Stimulated activated CD4-positive, alpha-beta T cell treated with anti-CD3 and anti-CD28 coated beads, TNF-alpha, amount 100 ng/mL, for 24 hours (primary cell): Measurements from ENCODE around the gene CSMD2.

ENCODE experiments used
- DNase-seq, 3 experiments: peaks; one replicate each; pipeline ENCODE4 v3.0.0-alpha.2; 2020; ENCODE audit warnings: low read depth in 3 of 3

CSMD2 gene

DNA sequence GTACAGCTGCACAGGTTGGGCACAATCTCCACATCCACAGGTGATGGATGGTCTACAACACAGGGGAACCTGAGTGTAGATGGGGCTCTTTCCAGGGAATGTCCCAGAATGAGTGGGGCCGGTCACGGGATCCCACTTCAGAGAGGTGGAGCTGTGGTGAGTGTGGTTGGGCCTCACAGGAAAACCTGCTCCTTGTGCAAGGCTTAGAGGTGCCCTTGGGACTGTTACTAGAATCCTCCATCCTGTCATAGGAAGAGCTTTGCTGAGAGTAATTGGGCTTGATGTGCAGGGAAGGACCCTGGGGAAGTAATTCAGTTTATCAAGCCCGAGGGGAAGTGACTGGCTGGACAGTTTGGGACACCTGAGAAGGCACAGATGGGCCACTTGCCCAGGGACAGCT lies 554.6 kb downstream of the CSMD2 start:
- no peak for DNase-seq

DNA sequence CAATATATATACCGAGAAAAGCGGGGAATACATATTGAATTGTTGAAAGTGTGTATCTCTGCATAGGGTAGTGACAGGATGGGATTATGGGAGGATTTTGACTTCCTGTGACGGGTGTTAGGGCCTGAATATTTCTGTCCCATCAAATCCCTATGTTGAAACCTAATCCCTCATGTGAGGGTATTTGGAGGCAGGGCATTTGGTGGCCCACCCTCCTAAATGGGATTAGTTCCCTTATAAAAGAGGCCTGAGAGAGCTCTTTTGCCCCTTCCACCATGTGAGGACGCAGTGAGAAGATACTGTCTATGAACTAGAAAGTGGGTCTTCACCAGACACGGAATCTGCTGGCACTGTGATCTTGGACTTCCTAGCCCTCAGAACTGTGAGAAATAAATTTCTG lies 555.3 kb downstream of the CSMD2 start:
- DNase-seq, result no peak

DNA sequence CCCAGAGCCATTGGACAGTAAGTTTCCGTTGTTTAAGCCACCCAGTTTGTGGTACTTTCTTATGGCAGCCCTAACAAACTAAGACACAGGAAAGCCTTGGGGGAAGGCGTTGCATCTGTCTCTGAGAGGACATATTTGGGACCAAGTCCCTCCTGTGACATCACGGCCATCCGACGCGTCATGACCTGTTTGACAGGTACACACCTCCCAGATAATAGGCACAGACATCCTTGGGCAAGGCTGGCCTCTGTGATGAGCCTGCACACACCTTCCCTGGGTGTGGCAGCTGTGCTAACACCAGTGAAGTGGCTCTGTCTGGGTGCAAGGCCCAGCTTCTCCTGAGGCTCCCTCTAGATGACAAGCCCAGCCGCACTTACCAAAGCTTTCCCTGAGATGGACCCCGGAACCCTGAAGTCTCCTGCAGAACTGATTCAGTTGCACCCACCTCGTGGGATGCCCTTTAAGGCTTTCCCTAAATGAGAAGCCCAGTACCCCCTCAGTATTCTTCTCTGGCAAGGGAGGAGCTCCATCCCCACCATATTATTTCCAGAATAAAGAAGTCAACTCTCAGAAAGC lies 556.1 kb downstream of the CSMD2 start:
- DNase-seq, result no peak

DNA sequence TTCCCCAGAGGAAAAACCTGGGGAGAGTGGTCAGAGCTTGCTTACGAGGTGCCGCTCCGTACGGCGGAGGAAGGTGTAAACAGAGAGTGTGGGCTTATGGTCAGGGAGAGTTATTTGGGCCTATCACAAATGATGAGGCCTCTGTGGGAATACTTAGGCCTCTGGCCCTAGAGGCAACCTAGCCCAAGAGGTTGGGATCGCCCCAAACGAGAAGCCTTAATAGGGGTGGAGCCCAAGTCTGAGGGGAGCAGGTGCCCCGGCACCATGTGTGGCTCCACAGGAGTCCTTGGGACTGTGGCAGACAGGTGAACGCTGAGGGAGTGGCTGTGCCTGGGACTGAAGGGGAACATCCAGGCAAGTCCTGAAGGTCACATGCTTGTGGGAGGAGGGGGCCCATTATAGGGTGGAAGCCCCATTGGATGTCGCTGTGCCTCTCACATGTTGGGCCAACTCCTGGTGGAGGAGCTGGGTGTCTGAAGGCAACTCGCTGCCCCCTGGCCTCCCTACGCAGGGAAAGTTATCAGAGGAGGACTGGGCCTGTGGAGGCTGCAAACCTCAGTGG lies 557.5 kb downstream of the CSMD2 start:
- DNase-seq, result no peak

DNA sequence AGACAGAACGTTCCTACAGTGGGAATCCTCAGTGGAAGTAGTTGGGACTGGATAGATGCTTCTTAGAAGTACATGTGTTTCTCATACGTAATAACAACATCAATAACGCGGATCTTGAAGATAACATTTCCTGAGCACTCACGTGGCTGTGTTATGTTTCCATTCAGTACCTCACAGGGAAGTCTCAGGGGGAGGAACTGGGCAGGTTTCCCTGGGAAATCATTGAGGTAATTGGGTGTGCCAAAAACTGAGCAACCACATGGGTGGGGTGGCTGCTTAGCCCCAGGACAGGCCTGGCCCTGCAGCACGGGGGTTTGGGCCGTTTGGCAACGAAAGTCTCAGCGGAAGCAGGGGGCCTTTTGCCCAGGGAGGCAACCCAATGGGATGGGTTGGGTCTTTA lies 558.8 kb downstream of the CSMD2 start:
- no peak for DNase-seq

DNA sequence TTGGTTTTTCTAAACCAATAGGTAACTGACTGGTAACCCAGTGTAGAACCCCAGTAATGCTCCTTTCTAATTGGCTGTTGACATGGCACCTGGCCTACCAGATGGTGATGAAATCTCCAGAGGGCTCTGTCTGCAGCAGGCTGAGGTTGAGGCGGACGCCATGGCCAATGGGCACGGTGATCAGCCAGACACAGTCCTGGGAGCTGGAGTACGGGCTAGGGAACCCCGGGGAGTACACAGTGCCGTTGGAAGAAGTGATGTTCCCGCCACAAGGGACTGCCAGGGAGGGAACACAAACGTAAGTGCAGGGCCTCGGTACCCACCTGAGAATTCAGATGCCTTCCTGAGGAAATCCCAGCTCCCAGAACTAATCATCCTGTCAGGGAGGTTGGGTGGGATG lies 562.8 kb downstream of the CSMD2 start:
- no peak for DNase-seq

DNA sequence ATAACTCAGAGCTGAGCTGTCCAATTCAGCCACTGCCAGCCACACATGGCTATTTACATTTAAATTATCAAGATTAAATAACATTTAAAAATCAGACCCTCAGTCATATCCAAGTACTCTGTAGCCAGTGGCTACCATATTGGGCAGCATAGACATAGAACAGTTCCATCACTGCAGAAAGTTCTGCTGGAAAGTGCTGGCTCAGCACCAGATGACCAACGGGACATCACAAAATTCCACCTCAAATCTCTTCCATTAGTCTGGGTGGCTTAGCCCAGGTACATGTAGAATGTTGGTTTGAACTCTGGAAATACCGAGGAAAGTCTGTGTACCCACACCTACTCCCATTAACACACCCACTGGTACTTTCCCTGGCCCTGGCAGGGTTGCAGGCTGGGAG lies 563.3 kb downstream of the CSMD2 start:
- DNase-seq, result no peak

DNA sequence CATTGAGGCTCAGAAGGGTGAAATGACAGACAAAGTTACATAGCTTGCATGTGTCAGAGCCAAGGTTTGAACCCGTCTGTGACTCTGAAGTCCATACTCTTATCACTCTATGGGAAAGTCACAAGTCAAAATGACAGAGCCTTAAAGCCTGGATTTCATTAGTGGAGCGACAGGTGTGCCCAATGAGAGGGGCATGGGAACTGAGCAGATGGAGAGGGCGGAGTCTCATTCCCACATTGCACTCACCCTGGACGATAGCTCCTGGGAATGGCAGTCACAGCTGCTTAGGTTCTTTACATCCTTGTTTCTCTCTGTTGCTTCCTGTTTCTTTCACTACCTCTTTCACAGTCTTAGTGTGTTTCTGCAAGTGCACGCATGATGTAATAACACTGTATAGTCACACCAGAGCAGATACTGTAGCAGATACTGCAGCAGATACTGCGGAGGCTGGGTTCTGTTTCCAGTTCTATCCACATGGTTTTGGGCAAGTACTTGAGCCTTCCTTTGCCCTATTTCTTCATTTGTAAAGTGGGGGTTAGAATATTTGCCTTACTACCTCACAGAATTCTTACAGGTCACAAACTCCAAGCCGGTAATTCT lies 565.4 kb downstream of the CSMD2 start:
- DNase-seq, result no peak

DNA sequence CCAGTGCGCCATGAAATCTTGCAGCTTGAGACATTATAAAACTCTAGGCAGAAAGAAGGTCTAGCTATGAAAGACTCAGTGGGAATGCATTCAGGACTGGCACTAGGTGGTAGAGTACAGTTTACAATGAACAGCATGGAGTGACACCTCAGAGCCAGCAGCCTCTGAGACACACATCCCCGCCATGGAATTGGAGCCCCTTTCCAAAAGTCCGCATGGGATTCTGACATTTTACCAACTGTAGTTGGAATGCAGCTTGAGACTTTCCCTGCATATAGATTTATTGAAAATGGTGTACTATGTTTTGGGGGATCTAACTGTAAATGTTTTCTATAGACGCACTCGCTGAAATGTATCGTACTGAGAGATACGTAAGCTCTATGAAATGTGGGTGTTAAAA lies 576.3 kb downstream of the CSMD2 start:
- DNase-seq, result no peak

DNA sequence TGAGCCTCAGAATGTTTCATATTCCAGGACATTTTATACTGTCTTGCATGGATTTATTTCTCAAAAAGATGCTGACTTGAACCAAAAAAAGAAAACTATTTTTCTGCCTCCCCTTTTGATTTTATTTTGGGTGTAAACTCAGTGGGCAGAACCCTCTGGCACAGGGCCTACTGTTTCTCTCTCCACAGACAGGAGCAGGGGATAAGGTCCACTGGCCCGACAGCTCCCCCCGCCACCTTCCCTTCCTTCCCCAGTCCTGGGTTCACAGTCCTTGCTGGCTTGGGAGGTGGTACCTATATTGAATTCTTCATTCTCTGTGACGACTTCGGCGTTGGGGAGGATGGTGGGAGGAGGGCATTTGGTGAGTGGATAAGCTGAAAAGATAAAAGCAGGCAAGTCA lies 578.2 kb downstream of the CSMD2 start:
- no peak for DNase-seq

DNA sequence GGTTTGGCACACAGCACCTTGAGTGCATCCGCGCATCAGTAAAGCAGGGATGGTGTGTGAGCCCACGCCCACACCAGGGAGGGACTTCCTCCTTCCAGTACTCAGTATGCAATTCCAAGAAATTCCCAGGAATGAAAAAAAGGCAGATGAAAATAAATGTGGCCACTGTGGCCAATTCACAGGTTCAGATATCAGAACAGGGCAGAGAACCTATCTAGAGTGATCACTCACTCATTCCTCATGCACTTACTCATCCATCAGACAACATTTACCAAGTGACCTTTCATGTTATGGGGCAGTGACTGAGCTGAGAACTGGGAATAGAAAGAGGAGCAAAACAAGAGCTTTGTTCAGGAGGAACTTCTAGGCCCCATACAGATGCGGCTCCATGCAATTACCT lies 578.9 kb downstream of the CSMD2 start:
- no peak for DNase-seq

DNA sequence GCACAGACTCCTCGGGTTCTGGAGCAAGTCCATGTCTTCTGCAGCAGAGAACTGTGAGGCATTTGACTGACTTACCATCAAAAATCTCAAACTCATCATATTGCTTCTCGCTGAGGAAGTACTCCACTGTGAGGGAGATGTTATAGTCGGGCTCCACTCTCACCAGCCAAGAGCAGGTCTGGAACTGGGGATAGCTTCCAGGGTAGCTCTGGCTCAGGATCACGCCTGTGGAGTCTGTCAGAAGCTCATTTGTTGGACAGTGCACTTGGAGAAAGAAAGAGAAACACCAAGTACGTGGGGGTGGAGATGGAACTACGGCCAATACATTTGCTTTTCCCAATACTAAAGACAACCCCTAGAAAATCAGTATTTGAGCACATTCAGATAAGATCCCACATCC lies 581.5 kb downstream of the CSMD2 start:
- no peak for DNase-seq

DNA sequence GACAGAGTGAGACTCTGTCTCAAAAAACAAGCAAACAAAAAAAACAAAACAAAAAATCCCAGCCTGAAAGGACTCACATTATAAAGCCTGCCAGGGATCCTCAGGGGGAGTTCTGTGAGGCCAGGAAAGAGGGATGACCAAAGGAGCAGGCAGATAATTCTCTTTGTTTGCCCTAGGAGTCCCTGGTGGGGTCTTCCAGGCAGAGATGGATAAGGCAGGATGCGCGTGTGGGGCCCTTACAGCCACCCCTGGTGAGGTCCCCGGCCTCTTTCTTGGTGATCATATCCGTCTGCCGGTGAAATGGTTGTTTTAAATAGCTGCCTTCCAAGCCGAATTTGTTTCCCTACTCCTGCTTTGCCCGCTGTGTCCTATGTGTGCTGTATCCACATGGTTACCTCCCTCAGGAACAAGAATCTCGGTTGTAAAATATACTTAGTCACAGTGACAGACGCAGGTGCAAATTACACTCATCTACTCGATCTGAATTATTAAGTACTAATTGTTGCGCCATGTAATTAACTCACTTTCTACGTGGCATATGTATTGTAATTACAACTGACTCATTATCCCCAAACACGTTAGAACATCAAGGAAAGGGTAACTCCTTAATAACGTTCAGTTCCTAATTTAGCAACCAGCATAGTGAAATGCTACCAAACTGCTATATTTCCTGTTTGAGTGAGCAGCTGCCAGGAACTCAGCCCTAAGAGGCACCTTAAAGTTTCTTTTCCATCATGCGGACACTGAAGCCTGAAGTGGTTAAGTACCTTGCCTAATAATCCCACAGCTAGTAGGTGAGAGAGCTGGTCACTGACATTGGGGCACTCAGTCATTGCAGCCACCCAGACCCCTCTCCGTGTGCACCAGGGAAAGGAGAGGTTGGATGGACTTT lies 586.2 kb downstream of the CSMD2 start:
- DNase-seq, result no peak

DNA sequence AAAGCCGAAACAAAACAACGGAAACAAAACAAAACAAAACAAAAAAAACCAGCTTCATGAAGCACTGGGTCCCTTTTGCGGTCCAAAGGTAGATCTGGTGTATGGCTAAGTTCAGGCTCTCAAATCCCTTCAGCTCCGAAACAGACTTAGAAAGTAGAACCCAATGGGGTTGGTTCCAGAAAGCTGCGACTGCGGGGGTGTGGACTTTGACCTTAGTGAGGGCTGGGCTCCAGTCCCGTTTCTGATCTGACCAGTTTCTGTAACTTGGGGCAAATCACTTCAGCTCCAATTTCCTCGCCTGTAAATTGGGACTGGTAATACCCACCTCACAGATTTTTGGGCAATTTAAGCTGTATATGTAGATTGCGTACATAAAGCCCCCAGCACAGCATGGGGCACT lies 587.4 kb downstream of the CSMD2 start:
- DNase-seq, result no peak

DNA sequence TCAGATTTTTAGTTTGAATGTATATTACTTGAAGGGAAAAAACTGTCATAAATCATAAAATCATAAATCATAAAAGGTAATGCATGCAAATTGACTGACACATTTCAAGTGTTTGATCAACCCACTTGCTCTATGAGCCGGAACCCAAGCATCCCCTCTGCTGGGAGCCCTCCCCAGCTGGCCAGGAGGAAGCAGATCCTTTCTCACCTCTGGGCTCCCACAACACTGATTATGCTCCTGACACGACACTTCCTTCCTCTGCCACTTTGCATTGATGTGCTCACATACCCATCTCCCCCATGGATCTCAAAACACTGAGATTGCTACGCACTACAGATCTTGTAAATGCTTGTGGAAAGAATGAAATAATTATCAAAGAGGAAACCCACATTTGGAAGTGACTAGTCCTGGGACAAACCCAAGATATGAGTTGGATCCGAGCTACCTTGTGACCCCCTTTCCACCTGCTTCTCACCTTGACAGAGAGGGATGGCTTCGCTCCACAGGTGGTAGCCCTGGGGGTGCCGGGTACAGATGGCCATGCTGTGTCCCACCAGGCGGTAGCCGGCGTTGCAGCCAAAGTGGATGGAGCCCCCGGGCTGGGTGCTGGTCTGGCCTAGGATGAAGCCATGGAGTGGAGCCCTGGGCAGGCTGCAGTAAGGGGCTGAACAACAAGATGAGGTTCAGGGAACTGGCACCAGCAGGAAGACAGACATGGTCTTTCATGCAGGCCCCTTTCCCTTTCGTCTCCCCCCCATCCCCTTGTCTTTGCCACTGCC lies 588.0 kb downstream of the CSMD2 start:
- DNase-seq, result no peak

DNA sequence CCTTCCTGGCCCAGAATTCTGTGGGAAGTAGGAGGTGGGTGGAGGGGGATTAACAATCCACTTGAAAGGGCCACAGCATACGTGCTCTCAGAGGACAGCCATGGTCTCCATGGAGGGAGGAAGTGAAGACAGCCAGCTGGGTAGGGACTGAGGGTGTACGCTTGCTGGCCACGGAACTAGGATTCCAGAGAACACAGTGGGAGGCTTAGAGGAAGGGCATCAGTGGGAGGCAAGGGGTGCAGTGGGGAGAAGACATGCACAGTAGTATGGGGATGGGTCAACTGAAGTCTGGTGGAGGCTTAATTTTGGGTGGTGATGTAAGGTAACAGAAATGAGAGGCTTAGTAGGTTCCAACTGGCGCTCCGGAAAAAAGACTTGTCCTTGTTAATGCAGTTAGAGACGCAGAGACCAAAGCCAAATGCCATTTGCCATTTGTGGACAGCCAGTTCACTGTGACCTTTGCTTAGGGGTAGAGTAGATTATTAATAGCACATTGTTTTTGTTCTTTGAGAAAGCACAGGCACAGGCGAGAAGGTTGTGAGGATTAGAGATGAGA lies 589.6 kb downstream of the CSMD2 start:
- no peak for DNase-seq

DNA sequence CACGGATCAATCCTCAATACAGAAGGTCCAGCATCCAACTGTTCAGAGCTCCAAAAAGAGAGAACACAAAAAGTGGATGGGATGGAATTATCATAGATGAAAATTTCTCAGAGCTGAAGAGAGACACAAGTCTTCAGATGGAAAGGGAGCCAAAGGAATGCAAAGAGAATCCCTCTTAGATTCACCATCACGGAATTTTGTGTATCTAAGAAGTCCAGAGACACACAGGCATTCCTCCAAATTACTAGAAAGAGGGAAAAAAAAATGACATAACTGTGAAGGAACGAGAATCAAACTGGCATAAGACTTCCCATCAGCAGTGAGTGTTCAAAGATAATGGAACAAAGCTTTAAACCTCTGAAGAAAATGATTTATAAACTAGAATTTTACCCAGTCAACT lies 591.4 kb downstream of the CSMD2 start:
- no peak for DNase-seq

DNA sequence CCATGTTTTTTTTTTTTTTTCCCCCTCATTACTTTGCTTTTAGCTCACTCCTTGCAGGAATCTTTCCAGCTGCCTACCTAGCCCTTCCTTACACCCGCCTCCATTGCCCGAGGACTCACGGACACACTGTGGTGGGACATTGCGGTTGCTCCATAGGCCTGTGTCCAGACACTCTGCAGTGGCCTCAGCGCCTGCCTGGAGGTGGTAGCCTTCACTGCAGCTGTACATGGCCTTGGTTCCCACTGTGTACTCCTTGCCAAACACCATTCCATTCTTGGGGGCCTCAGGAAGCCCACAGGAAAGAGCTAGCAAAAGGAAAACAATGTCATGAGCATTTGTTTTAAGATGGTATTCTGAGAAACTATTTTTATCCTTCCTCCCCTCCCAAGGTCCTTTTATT lies 592.6 kb downstream of the CSMD2 start:
- no peak for DNase-seq

DNA sequence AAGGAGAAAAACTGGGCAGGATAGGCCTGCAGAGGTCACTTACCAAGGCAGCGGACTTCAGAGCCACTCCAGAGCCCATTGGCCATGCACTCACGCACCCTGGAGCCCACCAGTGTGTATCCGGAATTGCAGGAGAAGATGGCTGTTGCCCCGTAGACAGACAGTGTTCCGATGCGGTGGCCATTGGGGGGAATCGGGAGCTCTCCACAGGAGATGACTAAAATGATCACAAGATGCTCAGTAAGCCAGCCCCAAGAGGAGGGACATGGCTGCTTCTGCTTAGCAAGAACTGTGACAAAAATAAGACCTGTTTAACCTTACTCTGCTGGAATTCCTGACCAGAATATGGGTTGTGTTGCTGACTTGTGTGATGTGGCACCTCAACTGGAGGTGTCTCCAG lies 595.7 kb downstream of the CSMD2 start:
- DNase-seq, result no peak

DNA sequence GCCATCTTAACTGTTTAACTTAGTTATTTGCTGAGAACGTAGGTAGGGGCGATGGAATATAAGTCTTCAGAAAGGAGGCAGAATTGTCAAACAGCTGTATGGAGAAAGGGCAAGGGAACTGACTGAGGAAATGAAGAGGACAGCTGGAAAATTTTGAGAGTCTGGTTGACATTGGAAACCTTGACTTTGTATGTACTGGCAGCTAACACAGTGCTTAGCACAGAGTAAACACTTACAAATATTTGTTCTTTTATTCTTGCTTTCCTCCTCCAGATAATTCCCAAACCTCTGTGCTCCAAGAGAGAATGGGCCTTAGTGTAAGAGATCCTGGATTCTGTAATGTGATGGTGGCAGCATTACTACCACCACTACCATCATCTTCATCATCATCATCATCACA lies 601.3 kb downstream of the CSMD2 start:
- DNase-seq, result no peak

DNA sequence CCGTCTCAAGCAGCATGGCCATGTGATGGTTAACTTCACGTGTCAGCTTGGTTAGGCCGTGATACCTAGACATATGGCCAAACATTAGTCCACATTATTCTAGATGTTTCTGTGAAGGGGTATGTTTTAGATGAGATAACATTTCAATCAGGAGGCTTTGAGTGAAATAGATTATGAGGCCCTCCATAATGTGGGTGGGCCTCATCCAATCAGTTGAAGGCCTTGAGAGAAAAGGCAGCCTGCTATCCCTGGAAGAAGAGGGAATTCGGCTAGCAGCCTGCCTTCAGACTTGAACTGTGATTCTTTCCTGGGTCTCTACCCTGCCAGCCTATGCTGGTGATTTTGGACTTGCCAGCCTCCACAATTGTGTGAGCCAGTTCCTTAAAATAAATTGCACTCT lies 602.5 kb downstream of the CSMD2 start:
- no peak for DNase-seq

DNA sequence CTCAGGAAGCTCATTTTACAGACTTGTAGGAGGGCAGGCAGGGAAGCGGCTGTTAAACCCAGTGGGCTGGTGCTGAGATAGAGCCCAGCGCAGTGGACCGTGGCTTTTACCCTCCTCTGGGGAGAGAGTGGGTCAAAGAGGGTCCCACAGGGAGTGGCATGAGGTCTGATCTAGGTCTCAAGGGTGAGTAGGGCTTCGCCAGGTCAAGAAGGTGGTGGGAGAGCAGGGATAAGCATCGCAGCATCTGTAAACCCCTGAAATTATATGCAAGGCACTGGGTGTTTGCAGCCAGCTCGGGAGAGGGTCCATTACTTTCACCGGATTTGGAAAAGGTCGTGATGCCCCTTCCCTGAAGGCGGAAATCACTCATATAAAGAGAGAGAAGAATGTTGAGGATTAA lies 603.5 kb downstream of the CSMD2 start:
- DNase-seq, result no peak
